ENCODE data around the gene RASAL2.
A peak's percentile ranks its signal among the peaks of the same experiment; 100 is the strongest.

Gene RASAL2

DNA sequence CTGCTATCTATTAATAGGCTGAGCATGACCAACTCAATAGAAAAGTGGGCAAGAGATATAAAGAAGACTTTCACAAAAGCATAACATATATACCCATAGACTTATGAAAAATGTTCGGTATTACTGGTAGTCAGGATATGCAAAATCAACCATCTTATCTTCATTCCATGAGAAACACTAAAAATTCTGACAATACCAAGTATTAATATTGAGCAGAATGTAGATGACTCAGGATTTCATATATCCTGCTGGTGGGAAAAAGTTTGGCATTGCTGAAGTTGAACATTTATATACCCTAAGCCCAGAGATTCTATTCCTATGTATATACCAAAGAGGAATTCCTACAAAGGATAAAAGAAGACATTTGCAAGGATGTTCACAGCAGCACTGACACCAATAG lies 264.6 kb downstream of the RASAL2 start:
- ChIA-PET CTCF (no interaction called here), POLR2A (no interaction called here)
- DNase-seq (ENCODE audit: low read depth, low spot score), result no peak
- no peak overlapping the region for H3K4me3 ChIP-seq (ENCODE audit: low read depth, low read length)
- TF ChIP-seq, protein P1, sequence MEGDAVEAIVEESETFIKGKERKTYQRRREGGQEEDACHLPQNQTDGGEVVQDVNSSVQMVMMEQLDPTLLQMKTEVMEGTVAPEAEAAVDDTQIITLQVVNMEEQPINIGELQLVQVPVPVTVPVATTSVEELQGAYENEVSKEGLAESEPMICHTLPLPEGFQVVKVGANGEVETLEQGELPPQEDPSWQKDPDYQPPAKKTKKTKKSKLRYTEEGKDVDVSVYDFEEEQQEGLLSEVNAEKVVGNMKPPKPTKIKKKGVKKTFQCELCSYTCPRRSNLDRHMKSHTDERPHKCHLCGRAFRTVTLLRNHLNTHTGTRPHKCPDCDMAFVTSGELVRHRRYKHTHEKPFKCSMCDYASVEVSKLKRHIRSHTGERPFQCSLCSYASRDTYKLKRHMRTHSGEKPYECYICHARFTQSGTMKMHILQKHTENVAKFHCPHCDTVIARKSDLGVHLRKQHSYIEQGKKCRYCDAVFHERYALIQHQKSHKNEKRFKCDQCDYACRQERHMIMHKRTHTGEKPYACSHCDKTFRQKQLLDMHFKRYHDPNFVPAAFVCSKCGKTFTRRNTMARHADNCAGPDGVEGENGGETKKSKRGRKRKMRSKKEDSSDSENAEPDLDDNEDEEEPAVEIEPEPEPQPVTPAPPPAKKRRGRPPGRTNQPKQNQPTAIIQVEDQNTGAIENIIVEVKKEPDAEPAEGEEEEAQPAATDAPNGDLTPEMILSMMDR (IDR thresholded peaks at IDR 0.05; ENCODE audit: insufficient read depth, low read length, missing control alignments), result no peak

DNA sequence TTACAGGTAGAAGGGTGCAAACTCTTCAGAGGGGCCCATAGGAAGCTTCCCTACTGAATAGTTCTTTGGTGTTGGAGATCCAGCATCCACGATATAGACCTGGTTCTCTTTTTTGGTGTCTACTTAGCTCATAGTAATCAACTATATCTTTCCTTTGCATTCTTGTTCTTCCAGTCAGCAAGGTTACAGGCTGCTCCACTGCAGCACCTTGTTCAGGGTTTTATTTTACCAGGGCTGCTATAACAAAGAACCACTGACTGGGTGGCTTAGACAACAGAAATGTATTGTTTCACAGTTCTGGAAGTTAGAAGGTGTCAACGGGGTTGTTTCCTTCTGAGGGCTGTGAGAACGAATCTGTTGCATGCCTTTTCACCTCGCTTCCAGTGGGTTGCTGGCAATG lies 266.5 kb downstream of the RASAL2 start:
- CTCF ChIA-PET, result interaction anchor here (1.0 to 2.1 kb wide), 4 partner anchors 10 to 17 kb away, joined by 3 to 8 read pairs (median 4); no protein-coding TSS in a partner anchor
- POLR2A ChIA-PET, result interaction anchor here (0.5 kb wide), 1 partner anchor 19 kb away, joined by 4 read pairs; no protein-coding TSS in a partner anchor
- TF ChIP-seq, protein P1 (IDR thresholded peaks at IDR 0.05; ENCODE audit: insufficient read depth, low read length, missing control alignments), result no peak
- H3K4me3 ChIP-seq (ENCODE audit: low read depth, low read length), result no peak overlapping the region
- no peak for DNase-seq (ENCODE audit: low read depth, low spot score)

DNA sequence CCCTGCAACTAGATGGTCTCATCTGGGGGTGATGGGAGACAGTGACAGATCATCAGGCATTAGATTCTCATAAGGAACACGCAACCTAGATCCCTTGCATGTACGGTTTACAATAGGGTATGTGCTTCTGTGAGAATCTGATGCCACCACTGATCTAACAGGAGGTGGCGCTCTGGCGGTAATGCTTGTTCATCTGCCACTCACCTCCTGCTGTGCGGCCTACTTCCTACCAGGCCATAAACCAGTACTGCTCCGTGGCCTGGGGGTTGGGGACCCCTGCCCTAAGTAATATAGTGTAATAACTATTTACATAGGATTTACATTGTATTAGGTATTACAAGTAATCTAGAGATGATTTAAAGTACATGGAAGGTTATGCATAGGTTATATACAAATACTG lies 267.9 kb downstream of the RASAL2 start:
- TF ChIP-seq, protein P1 (IDR thresholded peaks at IDR 0.05; ENCODE audit: insufficient read depth, low read length, missing control alignments), result no peak
- DNase-seq (ENCODE audit: low read depth, low spot score), result no peak
- no peak overlapping the region for H3K4me3 ChIP-seq (ENCODE audit: low read depth, low read length)
- ChIA-PET POLR2A (no interaction called here), CTCF (interaction anchor here (1.9 to 2.1 kb wide), 2 partner anchors 9 to 12 kb away, joined by 5 to 8 read pairs; no protein-coding TSS in a partner anchor)

DNA sequence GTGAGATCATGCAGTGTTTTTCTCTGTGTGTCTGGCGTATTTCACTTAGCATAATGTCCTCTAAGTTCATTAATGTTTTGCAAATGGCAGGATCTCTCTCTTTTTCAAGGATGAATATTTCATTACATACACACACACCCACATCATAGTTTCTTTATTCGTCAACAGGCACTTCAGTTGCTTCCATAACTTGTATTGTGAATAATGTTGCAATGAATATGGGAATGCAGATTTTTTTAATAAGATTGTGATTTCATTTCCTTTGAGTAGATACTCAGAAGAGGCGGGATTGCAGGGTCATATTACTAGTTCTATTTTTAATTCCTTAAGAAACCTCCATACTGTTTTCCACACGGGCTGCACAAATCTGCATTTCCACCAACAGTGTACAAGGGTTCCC lies 268.8 kb downstream of the RASAL2 start:
- TF ChIP-seq, protein P1 (IDR thresholded peaks at IDR 0.05; ENCODE audit: insufficient read depth, low read length, missing control alignments), result no peak
- DNase-seq (ENCODE audit: low read depth, low spot score), result peak; percentile 33
- no peak overlapping the region for H3K4me3 ChIP-seq (ENCODE audit: low read depth, low read length)
- POLR2A ChIA-PET, result no interaction called here
- CTCF ChIA-PET, result no interaction called here

DNA sequence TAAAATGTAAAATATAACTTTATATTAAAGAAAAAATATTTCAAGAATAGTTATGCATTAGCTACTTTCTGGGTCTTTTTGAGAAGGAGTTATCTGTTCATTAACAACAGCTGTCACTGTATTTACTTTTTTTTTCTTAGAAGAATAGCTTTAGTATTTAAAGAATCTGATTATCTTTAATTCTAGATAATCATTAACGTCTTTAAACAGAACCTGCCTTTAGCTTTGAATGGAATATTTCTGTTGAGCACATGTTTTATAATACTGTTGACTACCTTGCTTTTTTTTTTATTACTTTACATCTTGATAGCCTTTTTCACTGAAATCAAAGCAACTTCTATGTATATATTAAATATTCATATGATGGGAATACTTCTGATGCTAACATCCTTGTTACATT lies 270.9 kb downstream of the RASAL2 start:
- no peak for DNase-seq (ENCODE audit: low read depth, low spot score)
- TF ChIP-seq, protein P1 (IDR thresholded peaks at IDR 0.05; ENCODE audit: insufficient read depth, low read length, missing control alignments), result no peak
- ChIA-PET CTCF (interaction anchor here (0.9 to 1.0 kb wide), 3 partner anchors 43 to 137 kb away, joined by 3 read pairs; no protein-coding TSS in a partner anchor), POLR2A (no interaction called here)
- H3K4me3 ChIP-seq (ENCODE audit: low read depth, low read length), result no peak overlapping the region

DNA sequence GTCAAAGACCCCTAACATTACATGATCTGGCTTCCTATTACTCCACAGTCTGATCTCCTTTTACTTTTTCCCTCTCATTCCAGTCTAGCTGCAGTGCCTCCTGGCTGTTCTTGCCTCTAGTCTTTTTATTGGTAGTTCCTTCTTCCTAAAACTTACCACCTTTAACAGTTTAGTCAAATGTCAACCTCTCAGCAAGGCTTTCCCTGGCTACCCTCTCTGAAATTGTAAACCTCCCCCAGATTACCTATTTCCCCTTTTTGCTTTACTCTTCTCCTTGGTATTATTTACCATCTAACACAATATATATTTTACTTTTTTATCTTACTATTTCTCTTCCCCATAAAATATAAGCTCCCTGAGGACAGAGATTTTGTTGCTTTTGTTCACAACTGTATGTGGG lies 273.2 kb downstream of the RASAL2 start:
- TF ChIP-seq, protein P1 (IDR thresholded peaks at IDR 0.05; ENCODE audit: insufficient read depth, low read length, missing control alignments), result no peak
- no peak for DNase-seq (ENCODE audit: low read depth, low spot score)
- ChIA-PET POLR2A (no interaction called here), CTCF (no interaction called here)
- H3K4me3 ChIP-seq (ENCODE audit: low read depth, low read length), result no peak overlapping the region
